OCI-LY1 (cell line): ENCODE data around the gene RASL12.

Experiments used
- CTCF ChIP-seq: fragments of 200-600 bp; sonication (generic), shearing (Covaris generic); IDR thresholded peaks from 2 replicates; pipeline ENCODE4 v1.5.1; 2017; ENCODE audit warnings: mild to moderate bottlenecking, antibody characterized with exemption, low read length, moderate library complexity, mixed read lengths
- EZH2 ChIP-seq: fragments of 200-600 bp; sonication (generic), shearing (Covaris generic); IDR thresholded peaks from 2 replicates; pipeline ENCODE4 v1.8.0; 2017; ENCODE audit warnings: borderline replicate concordance, mixed run types, mild to moderate bottlenecking, antibody characterized with exemption, low read length, moderate library complexity, mixed read lengths

GRCh38 chr15:65050270-65050669 lies 17.5 kb downstream of the RASL12 start:
- TF ChIP-seq CTCF (no peak), EZH2 (no peak)
